HUES48 (cell line): ENCODE data around the gene CBFB.

Experiments
- H3K27ac ChIP-seq: one replicate; pipeline ENCODE4 v1.7.0; 2013; ENCODE audit warnings: low read depth, low read length, inconsistent platforms
- H3K27me3 ChIP-seq: 2 replicates; pipeline ENCODE4 v1.6.1; 2013; ENCODE audit warnings: mild to moderate bottlenecking, low read length; ENCODE audit not compliant: control insufficient read depth, insufficient read depth
- H3K36me3 ChIP-seq: 2 replicates; pipeline ENCODE4 v1.6.1; 2013; ENCODE audit warnings: low read length; ENCODE audit not compliant: control insufficient read depth, insufficient read depth
- H3K4me1 ChIP-seq: 2 replicates; pipeline ENCODE4 v1.6.1; 2013; ENCODE audit warnings: mild to moderate bottlenecking, low read length; ENCODE audit not compliant: control insufficient read depth, insufficient read depth
- H3K4me3 ChIP-seq: 2 replicates; pipeline ENCODE4 v1.5.1; 2013; ENCODE audit warnings: mild to moderate bottlenecking, low read depth, low read length
- H3K9ac ChIP-seq: 2 replicates; pipeline ENCODE4 v1.6.1; 2013; ENCODE audit warnings: mild to moderate bottlenecking, low read depth, low read length, moderate library complexity
- H3K9me3 ChIP-seq: 2 replicates; pipeline ENCODE4 v1.6.1; 2013; ENCODE audit warnings: low read length; ENCODE audit not compliant: control insufficient read depth, insufficient read depth

The CBFB gene

DNA sequence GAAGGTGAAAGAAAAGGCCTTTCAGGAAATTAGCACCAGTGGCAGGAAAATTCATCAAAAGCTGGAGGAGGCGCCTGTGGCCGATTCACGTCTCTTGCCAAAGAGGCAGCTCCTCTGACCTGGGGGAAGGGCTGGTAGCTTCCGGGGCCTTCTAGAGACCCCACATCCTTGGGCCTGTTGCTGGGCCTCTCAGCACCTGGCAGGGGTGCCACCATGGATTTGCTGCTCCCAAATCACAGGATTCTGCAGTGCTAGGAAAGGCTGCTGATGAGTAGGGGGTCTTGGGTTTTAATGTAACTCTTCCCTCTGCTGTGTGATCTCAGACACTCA, 11.6 kb upstream of the CBFB start:
- Histone ChIP-seq H3K27me3 (peaks cover 30% of the 10 kb centered on the region), H3K4me1 (no peaks in the 10 kb centered on the region), H3K9ac (no peak overlapping the region), H3K9me3 (no peaks in the 10 kb centered on the region), H3K36me3 (no peaks in the 10 kb centered on the region), H3K4me3 (no peak overlapping the region), H3K27ac (no peak overlapping the region)

GRCh38 chr16:67017810-67018488, 11.0 kb upstream of the CBFB start:
- no peak overlapping the region for H3K27ac ChIP-seq
- H3K9ac ChIP-seq = no peak overlapping the region
- H3K27me3 ChIP-seq = peaks cover 26% of the 10 kb centered on the region
- no peaks in the 10 kb centered on the region for H3K4me1 ChIP-seq
- H3K4me3 ChIP-seq = no peak overlapping the region
- H3K36me3 ChIP-seq = no peaks in the 10 kb centered on the region
- no peaks in the 10 kb centered on the region for H3K9me3 ChIP-seq

DNA sequence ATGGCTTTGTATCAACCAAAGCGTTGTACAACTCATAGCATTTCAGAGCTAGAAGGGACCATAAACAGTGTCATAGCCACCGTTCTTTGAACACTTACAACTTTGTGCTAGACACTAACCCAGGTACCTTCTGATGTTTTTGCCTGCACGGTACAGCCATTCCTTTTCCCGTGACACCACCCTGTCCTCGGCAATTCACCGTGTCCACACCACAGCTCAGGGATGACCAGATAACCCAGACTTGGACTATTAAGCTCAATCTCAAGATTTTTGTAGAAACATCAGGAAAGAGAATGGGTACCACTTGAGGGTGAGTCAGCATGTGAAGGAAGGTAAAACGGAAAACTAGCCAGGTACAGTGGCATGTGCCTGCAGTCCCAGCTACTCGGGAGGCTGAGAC, 9.8 kb upstream of the CBFB start:
- Histone ChIP-seq H3K4me1 (no peaks in the 10 kb centered on the region), H3K36me3 (no peaks in the 10 kb centered on the region), H3K27me3 (peaks cover 14% of the 10 kb centered on the region), H3K27ac (no peak overlapping the region), H3K9ac (no peak overlapping the region), H3K4me3 (no peak overlapping the region), H3K9me3 (no peaks in the 10 kb centered on the region)

- no peak overlapping the region for H3K27ac ChIP-seq
- no peaks in the 10 kb centered on the region for H3K4me1 ChIP-seq
- no peaks in the 10 kb centered on the region for H3K27me3 ChIP-seq
- no peaks in the 10 kb centered on the region for H3K9me3 ChIP-seq
- no peaks in the 10 kb centered on the region for H3K36me3 ChIP-seq
- H3K9ac ChIP-seq = no peak overlapping the region
- no peak overlapping the region for H3K4me3 ChIP-seq
These were observed 7.6 kb upstream of the CBFB start for GRCh38 chr16:67021321-67021720.

- H3K36me3 ChIP-seq = no peaks in the 10 kb centered on the region
- no peak overlapping the region for H3K4me3 ChIP-seq
- no peak overlapping the region for H3K9ac ChIP-seq
- H3K9me3 ChIP-seq = no peaks in the 10 kb centered on the region
- H3K27ac ChIP-seq = no peak overlapping the region
- H3K4me1 ChIP-seq = no peaks in the 10 kb centered on the region
- H3K27me3 ChIP-seq = no peaks in the 10 kb centered on the region
These were observed 6.3 kb upstream of the CBFB start for GRCh38 chr16:67022531-67023214.

DNA sequence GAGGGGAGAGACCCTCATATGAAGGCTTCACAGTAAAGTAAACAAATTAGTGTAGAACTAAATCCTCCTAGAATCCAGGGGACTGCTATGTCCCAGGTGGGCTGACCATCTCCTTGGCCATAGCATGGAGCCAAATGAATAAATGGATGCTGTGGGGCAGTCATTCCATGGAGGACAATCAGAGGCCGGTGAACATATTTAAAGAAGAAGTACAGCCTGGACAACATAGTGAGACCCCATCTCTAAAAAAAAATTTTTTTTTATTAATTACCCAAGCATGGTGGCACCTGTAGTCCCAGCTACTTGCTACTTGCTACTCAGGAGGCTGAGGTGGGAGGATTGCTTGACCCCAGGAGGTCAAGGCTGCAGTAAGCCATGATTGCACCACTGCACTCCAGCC, 5.3 kb upstream of the CBFB start:
- Histone ChIP-seq H3K4me1 (peaks cover 6% of the 10 kb centered on the region), H3K4me3 (no peak overlapping the region), H3K9me3 (no peaks in the 10 kb centered on the region), H3K9ac (no peak overlapping the region), H3K27me3 (no peaks in the 10 kb centered on the region), H3K36me3 (no peaks in the 10 kb centered on the region), H3K27ac (no peak overlapping the region)

DNA sequence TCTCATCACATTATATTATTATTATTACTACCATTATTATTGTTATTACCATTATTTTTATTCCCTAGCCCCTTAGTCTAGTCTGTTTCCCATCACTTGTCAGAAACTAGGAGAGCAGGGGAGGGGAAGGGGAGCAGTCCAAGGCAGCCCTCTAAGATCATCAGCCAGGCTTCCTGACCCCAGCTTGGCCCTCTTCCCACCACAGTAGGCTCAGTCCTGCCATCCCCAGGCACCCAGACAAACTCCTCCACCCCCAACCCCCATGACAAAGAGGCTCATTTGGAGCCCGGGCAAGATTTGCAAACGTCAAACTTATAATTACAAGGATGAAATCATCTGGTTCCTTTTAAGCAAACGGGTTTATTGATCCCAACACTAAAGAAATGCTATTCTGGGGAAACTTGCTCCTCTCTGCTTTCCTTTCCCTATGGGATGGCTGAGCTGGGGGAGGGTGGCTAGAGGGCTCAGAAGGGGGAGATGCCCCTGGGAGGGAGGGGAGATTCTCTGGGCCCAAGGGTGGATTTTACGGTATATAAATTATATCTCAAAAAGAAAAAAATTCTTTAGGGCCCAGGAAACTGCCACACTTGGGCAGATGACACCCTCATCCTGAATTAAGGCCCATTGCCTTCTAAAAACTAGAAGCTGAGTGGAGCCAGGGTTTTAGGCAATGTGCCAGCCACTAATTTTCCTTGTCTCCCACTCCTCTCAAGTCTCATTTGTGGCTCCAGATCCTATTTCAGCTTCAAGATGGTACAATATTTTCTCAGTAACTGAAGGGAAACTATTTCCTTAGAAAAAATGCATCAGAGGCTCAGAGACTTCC, 4.4 kb upstream of the CBFB start:
- Histone ChIP-seq H3K27ac (no peak overlapping the region), H3K9me3 (no peaks in the 10 kb centered on the region), H3K4me1 (peaks cover 6% of the 10 kb centered on the region), H3K4me3 (no peak overlapping the region), H3K36me3 (no peaks in the 10 kb centered on the region), H3K9ac (no peak overlapping the region), H3K27me3 (no peaks in the 10 kb centered on the region)

DNA sequence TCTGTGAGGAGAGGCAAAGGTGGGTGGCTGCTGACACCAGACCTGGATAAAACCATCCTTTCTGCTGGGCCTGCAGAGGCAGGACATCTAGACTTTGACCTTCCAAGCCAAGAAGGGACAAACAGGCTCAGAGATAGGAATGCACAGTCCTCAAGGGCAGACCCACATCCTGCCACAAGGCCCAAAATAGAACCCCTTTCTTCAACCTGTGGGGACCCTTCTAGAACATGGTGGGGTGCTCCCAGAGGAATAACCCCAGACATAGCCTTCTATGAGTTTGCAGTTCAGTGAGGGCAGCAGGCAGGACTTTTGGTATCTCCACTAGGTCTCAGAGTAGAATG, 3.8 kb upstream of the CBFB start:
- H3K9ac ChIP-seq = no peak overlapping the region
- H3K9me3 ChIP-seq = no peaks in the 10 kb centered on the region
- H3K27ac ChIP-seq = no peak overlapping the region
- no peak overlapping the region for H3K4me3 ChIP-seq
- H3K4me1 ChIP-seq = peaks cover 6% of the 10 kb centered on the region
- no peaks in the 10 kb centered on the region for H3K36me3 ChIP-seq
- peaks cover 5% of the 10 kb centered on the region; the same call in 1 of the 2 replicates for H3K27me3 ChIP-seq

DNA sequence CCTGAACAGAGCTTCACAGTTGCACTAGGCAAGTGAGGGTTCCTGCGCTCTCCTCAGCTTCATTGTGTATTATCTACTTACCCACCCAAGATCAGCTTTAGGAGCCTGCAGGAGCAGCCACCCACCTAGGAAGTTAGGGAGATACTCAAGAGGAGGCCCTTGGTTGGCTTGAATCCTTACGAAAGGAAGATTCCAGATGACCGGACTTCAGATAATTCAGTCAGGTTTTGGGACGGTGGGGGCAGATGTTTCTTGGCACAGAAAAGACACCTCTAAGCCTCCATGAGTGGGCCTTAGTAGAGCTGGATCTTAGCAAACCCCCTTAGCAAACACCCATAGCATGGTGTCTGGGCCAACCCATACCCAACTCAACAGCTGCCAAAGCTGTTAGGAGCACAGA, 2.4 kb upstream of the CBFB start:
- Histone ChIP-seq H3K4me3 (no peak overlapping the region), H3K27me3 (peaks cover 6% of the 10 kb centered on the region; the same call in 1 of the 2 replicates), H3K27ac (no peak overlapping the region), H3K9me3 (no peaks in the 10 kb centered on the region), H3K36me3 (no peaks in the 10 kb centered on the region), H3K4me1 (peaks cover 6% of the 10 kb centered on the region), H3K9ac (no peak overlapping the region)

GRCh38 chr16:67027046-67027445, 1.9 kb upstream of the CBFB start:
- Histone ChIP-seq H3K4me3 (no peak overlapping the region), H3K27ac (no peak overlapping the region), H3K27me3 (peaks cover 6% of the 10 kb centered on the region; the same call in 1 of the 2 replicates), H3K9ac (no peak overlapping the region), H3K9me3 (no peaks in the 10 kb centered on the region), H3K4me1 (peaks cover 6% of the 10 kb centered on the region), H3K36me3 (no peaks in the 10 kb centered on the region)

DNA sequence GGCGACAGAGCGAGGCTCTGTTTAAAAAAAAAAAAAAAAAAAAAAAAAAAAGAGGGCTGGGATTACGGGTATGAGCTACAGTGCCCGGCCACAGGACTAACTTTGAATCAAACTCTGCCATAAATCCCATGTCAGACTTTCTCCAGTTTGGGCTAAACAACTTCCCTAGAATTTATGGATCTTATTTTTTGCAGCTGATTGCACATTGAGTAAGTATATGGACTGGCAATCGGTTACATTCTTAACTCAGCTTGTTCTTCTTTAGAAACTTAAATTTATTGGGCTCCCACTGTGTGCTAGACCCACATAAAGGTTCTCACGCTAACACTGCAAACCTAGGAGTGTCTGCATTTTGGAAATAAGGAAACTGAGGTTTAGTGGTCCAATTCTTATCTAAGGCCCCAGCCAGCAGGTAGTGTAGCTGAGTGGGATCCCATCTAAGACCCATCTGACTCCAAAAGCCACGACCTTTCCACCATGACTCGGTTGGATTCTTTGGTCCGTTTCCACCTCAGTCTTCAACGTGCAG, 718 bp upstream of the CBFB start:
- peaks cover 6% of the 10 kb centered on the region; the same call in 1 of the 2 replicates for H3K27me3 ChIP-seq
- H3K9ac ChIP-seq = peak overlapping the region; percentile 67
- peak overlapping the region; percentile 77 for H3K4me3 ChIP-seq
- no peaks in the 10 kb centered on the region for H3K9me3 ChIP-seq
- peaks cover 6% of the 10 kb centered on the region for H3K4me1 ChIP-seq
- H3K27ac ChIP-seq = peak overlapping the region; percentile 81
- H3K36me3 ChIP-seq = no peaks in the 10 kb centered on the region
